Activated CD4-positive, alpha-beta T cell treated with anti-CD3 and anti-CD28 coated beads, Interleukin-2, amount 10 ng/mL, durations not matched to agents 24 days and 14 days (primary cell): ENCODE data around the gene RPL10A. TPM values are rescaled to one million over a fixed set of nuclear protein-coding genes. Genes with fewer than 3 reads are reported as not detected.

Source experiments
- DNase-seq: peaks from one replicate; pipeline ENCODE4 v3.0.0; 2022
- H3K27ac Mint-ChIP-seq: one replicate; pipeline ENCODE4 v1.8.0; 2022; ENCODE audit warnings: mild to moderate bottlenecking, mixed read lengths
- H3K27me3 Mint-ChIP-seq: one replicate; pipeline ENCODE4 v1.8.0; 2022; ENCODE audit warnings: mixed read lengths
- H3K36me3 Mint-ChIP-seq: one replicate; pipeline ENCODE4 v1.8.0; 2022; ENCODE audit warnings: low read depth, mild to moderate bottlenecking, mixed read lengths
- H3K4me1 Mint-ChIP-seq: one replicate; pipeline ENCODE4 v1.8.0; 2021; ENCODE audit warnings: mixed read lengths
- H3K4me3 Mint-ChIP-seq: one replicate; pipeline ENCODE4 v1.8.0; 2022; ENCODE audit warnings: mild to moderate bottlenecking, moderate library complexity, mixed read lengths
- H3K9me3 Mint-ChIP-seq: one replicate; pipeline ENCODE4 v1.8.0; 2021; ENCODE audit warnings: mixed read lengths
- intact Hi-C: fragments of 100-400 bp; cut with micrococcal nuclease; formaldehyde crosslinking; loops from one replicate; pipeline ENCODE4 v1.15.1; 2023
- total RNA-seq: library from RNA; stranded (reverse); gene quantifications from 2 replicates; pipeline ENCODE4 v1.2.3, GENCODE V29; 2022

Gene RPL10A
- total RNA-seq, 1 donor from 2014 or later, result 1,702 TPM

DNA sequence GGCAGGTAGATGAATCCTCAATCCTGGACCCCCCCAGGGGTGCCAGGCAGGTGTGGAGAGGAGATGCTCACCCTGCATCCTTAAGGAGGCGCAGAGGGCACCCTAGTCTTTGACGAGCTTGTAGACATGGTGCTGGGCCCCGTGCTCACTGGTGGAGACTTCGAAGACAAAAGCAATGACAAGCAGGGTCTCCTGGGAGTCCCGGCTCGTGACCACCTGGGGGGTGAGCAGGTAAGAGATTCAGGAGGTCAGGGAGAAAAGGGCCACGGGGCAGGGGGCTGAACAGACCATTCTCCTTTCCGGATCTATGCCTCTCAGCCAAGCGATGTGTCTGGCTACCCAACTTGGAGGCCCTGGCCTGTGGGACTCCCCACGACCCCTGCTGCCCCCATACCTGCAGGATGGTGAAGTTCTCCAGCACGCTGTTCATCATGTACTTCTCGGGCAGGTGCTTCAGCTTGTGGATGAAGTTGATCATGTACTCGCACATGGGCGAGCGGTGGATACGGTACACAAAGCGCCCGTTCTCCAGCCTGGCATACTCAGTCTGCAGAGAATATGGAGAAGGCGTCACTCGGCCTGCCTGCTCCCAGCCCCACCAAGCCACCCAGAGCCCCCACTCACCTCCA, 6.9 kb downstream of the RPL10A start:
- H3K27ac Mint-ChIP-seq, result no peak overlapping the region
- peaks cover 24% of the 10 kb centered on the region for H3K4me1 Mint-ChIP-seq
- no peak overlapping the region for H3K4me3 Mint-ChIP-seq
- H3K9me3 Mint-ChIP-seq, result no peaks in the 10 kb centered on the region
- no peak for DNase-seq
- intact Hi-C loops, result no loop called here
- no peaks in the 10 kb centered on the region for H3K27me3 Mint-ChIP-seq
- peaks cover 38% of the 10 kb centered on the region for H3K36me3 Mint-ChIP-seq

DNA sequence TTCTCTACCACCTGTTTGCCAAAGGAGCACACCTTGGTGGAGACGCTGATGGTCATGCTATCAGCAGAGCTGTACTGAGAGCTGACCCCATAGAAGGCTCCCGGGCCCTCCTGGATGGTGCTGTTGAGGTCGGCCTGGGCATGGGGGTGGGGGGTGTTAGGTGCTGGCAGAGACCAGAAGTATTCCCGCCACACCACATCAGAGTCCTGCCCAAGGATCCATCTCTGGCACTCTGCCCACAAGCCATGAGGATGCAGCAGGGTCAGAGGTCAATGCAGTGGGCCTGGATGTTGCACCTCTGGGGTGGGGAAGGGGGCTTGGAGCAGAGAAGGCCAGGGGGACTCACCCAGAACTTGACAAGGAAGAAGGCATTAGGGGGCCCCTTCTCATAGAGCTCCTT, 7.4 kb downstream of the RPL10A start:
- no peaks in the 10 kb centered on the region for H3K9me3 Mint-ChIP-seq

DNA sequence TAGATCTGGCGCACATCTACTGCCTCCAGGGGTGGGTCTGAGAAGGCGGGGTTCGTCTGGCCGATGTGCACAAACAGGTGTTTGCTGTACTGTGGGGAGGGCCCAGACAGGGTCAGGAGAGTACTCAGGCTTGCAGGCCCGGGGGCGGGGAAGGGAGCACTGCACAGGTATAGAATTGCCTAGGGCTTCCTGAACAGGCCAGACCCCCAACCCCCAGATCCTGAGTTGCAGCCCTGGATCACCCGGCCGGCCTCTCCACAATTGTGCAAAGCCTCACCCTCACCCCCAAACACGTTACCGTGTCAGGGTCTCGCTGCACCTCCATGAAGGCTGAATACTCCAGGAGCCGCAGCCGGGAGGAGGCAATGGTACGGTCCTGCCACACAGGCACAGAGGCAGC, 7.8 kb downstream of the RPL10A start:
- no peak for DNase-seq
- no peaks in the 10 kb centered on the region for H3K27me3 Mint-ChIP-seq
- H3K9me3 Mint-ChIP-seq, result no peaks in the 10 kb centered on the region
- peaks cover 29% of the 10 kb centered on the region for H3K36me3 Mint-ChIP-seq
- intact Hi-C loops, result no loop called here
- H3K4me3 Mint-ChIP-seq, result no peak overlapping the region
- no peak overlapping the region for H3K27ac Mint-ChIP-seq
- H3K4me1 Mint-ChIP-seq, result peaks cover 15% of the 10 kb centered on the region

More for the DNA sequence above, 7.4 kb downstream of the RPL10A start:
- no peak overlapping the region for H3K27ac Mint-ChIP-seq
- peaks cover 33% of the 10 kb centered on the region for H3K36me3 Mint-ChIP-seq
- DNase-seq, result no peak
- H3K4me1 Mint-ChIP-seq, result peaks cover 18% of the 10 kb centered on the region
- no peaks in the 10 kb centered on the region for H3K27me3 Mint-ChIP-seq
- intact Hi-C loops, result no loop called here
- H3K4me3 Mint-ChIP-seq, result no peak overlapping the region

DNA sequence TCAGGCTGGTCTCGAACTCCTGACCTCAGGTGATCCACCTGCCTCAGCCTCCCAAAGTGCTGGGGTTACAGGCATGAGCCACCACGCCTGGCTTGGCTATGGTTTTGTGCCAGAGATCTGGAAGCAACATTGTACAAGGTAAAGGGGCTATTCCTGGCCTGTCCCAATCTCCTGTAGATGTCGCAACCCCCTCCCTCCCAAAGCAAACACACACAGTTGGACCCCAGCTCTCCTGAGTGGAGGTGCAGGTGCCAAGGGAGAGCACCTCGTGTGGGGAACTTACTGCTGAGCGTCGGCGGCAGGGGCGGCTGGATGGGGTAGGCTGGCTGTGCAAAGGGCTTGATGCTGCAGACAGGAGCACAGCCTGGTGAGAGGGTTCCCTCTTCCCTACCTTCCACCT, 8.8 kb downstream of the RPL10A start:
- H3K4me1 Mint-ChIP-seq, result peaks cover 8% of the 10 kb centered on the region
- intact Hi-C loops, result no loop called here
- H3K27me3 Mint-ChIP-seq, result no peaks in the 10 kb centered on the region
- peaks cover 19% of the 10 kb centered on the region for H3K36me3 Mint-ChIP-seq
- H3K27ac Mint-ChIP-seq, result no peak overlapping the region
- DNase-seq, result no peak
- H3K9me3 Mint-ChIP-seq, result no peaks in the 10 kb centered on the region
- H3K4me3 Mint-ChIP-seq, result no peak overlapping the region

DNA sequence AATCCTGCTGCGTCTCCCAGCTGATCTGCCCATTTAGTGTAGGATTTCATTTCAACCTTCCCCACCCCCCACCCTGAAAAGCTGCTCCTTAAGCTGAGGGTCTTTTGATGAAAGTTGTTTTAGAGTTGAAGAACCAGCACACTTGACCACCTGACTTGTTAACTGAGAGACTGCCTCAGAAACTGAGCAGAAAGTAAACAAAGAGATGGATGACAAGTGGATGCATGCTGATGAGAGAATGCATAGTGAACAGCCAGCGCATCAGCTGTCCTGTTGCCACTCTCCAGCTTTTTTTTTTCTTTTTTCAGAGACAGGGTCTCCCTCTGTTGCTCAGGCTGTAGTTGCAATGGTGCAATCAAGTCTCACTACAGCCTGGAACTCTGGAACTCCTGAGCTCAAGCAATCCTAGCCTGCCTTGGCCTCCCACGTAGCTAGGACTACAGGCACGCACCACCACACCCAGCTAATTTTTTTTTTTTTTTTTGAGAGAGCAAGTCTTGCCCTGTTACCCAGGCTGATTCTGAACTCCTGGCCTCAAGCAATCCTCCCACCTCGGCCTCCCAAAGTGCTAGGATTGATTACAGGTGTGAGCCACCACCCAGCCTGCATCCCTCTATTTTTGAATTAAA, 9.5 kb downstream of the RPL10A start:
- intact Hi-C loops, result no loop called here
- Mint-ChIP-seq H3K4me1 (peaks cover 3% of the 10 kb centered on the region), H3K4me3 (no peak overlapping the region), H3K36me3 (peaks cover 13% of the 10 kb centered on the region), H3K27ac (no peak overlapping the region), H3K27me3 (no peaks in the 10 kb centered on the region), H3K9me3 (no peaks in the 10 kb centered on the region)
- DNase-seq, result no peak

DNA sequence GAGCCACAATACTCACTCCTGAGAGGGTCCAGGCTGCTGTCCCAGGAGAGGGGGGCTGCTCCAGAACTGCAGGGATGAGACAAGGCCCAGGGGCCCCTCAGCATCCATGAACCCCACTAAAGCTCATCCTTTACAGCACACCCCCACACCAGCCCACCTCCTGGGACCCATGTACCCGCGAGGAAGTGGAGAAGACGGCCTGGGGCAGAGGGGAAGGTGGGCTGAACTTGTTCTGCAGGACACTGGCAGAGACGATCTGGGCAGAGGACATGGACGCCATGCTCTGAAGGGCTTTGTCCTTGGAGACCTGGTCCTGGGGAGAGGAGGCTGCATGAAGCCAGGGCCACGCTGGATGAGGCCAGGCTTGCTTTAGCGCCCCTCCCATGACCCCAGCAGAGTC, 10.1 kb downstream of the RPL10A start:
- no peak for DNase-seq
- Mint-ChIP-seq H3K9me3 (no peaks in the 10 kb centered on the region), H3K27ac (no peak overlapping the region), H3K36me3 (peaks cover 8% of the 10 kb centered on the region), H3K27me3 (no peaks in the 10 kb centered on the region), H3K4me3 (no peak overlapping the region), H3K4me1 (peaks cover 3% of the 10 kb centered on the region)
- intact Hi-C loops, result no loop called here

DNA sequence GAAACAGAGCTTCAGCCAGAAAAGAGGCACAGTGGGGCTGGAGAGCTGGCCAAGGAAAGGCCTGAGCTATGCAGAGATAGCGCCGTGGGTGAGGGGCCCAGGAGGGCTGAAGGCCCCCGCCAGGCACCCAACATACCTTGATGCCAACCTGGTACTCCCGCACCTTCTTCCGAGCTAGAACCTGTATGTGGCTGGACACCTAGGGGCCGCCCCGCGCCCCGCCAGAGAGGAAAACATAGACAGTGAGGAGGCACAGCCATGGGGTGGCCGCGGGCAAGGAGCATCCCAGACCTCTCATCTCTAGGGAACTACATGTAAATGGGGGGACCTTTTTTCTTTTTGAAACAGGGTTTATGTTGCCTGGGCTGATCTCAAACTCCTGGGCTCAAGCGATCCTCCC, 12.0 kb downstream of the RPL10A start:
- no peak overlapping the region for H3K4me3 Mint-ChIP-seq
- H3K27ac Mint-ChIP-seq, result no peak overlapping the region
- peaks cover 3% of the 10 kb centered on the region for H3K4me1 Mint-ChIP-seq
- intact Hi-C loops, result no loop called here
- H3K9me3 Mint-ChIP-seq, result no peaks in the 10 kb centered on the region
- H3K27me3 Mint-ChIP-seq, result no peaks in the 10 kb centered on the region
- no peak for DNase-seq
- no peaks in the 10 kb centered on the region for H3K36me3 Mint-ChIP-seq

DNA sequence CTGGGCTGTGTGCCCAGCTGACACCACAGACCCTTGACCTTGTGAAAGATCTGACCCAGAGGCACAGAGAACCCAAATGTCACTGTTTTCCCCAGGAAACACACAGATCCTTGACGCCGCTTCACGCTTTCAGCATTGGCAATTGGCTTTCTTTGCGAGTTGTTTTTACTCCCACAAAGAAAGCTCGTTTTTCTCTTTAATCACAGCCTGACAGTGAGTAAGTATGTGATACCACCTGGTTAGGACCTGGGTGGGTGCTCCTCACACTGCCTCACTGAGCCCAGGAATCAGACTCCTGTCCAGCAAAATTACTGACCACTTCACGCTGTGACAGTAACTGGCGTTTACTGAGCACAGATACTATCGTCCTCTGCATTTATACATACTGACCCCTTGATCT, 13.0 kb downstream of the RPL10A start:
- Mint-ChIP-seq H3K27me3 (no peaks in the 10 kb centered on the region), H3K36me3 (no peaks in the 10 kb centered on the region), H3K4me3 (no peak overlapping the region), H3K9me3 (no peaks in the 10 kb centered on the region), H3K4me1 (no peaks in the 10 kb centered on the region), H3K27ac (no peak overlapping the region)
- intact Hi-C loops, result no loop called here
- no peak for DNase-seq

DNA sequence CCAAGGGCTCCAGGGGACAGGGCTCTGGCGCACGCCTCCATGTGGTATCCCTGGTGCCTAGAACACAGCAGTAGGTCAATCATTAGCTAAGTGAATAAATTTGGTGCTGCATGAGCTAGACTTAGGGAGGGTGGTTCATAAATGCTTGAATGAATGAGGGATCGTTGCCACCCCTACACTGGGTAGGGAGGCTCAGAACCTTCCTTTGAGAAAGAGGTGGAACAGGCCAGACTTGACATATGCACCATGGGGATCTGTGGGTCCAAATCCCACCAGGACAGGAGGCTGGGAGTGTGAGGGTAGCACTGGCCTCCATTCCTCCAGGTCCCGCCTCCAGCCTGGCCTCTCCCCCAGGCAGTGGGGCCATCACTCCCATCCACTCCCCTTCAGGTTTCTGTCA, 14.9 kb downstream of the RPL10A start:
- no peaks in the 10 kb centered on the region for H3K9me3 Mint-ChIP-seq
- no peak overlapping the region for H3K4me3 Mint-ChIP-seq
- H3K36me3 Mint-ChIP-seq, result no peaks in the 10 kb centered on the region
- no peak overlapping the region for H3K27ac Mint-ChIP-seq
- peaks cover 3% of the 10 kb centered on the region for H3K4me1 Mint-ChIP-seq
- no peaks in the 10 kb centered on the region for H3K27me3 Mint-ChIP-seq
- no peak for DNase-seq
- intact Hi-C loops, result no loop called here

DNA sequence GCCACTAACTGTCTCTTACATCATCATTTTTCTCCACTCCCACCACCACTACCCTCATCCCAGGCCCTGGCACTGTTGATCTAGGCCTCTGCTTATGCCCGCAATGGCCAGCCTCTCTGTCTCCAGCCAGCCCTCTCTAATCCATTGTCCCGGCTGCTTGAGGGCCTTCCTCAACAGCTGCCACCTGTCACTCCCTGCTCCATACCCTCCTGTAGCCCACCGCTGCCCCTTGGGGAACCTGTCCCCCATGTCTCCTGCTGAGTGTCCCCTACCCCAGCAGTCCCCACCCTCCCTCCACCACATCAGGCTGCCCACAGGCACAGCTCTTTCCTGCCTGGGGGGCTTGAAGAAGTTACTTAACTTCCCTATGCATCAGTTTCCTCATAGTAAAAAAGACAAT, 15.3 kb downstream of the RPL10A start:
- Mint-ChIP-seq H3K27me3 (no peaks in the 10 kb centered on the region), H3K36me3 (no peaks in the 10 kb centered on the region), H3K9me3 (no peaks in the 10 kb centered on the region), H3K4me1 (peaks cover 6% of the 10 kb centered on the region), H3K27ac (no peak overlapping the region), H3K4me3 (no peak overlapping the region)
- DNase-seq, result no peak
- intact Hi-C loops, result no loop called here

DNA sequence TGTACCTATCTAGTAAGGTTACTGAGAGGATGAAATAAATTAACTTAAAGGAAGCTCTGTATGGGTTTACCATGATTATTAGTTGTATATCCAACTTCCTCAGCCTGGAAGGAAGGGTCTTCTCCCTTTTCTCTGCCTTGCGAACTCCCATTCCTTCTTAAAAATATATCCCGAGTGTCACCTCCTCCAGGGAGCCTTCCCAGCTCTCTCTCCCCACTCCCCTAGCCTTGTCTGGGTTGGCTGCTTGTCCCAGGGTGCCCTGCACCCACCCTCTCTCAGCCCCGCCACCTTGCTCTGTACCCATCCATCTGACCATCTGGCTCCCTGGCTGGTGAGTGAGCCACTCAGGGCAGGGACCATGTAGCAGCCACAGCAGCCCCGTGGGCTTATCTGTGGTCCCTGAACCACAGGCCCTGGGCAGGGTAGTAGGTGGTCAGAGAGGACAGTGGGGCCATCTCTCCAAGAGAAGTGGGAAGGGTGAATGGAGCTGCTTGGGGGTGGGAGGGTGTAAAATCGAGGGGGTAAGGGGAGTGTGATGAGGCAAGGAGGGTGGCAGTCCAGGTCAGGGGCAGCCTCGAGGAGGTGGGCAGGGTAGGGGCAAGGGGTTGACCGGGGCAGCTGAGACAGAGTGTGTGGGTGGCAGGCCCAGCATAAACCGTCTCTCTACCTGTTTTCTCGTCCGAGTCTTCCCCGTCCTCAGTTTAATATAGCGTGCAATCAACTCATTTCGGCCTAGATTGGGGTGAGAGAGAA, 15.9 kb downstream of the RPL10A start:
- Mint-ChIP-seq H3K4me3 (no peak overlapping the region), H3K27ac (no peak overlapping the region), H3K27me3 (no peaks in the 10 kb centered on the region), H3K36me3 (no peaks in the 10 kb centered on the region), H3K9me3 (no peaks in the 10 kb centered on the region), H3K4me1 (peaks cover 6% of the 10 kb centered on the region)
- intact Hi-C loops, result no loop called here
- DNase-seq, result no peak

DNA sequence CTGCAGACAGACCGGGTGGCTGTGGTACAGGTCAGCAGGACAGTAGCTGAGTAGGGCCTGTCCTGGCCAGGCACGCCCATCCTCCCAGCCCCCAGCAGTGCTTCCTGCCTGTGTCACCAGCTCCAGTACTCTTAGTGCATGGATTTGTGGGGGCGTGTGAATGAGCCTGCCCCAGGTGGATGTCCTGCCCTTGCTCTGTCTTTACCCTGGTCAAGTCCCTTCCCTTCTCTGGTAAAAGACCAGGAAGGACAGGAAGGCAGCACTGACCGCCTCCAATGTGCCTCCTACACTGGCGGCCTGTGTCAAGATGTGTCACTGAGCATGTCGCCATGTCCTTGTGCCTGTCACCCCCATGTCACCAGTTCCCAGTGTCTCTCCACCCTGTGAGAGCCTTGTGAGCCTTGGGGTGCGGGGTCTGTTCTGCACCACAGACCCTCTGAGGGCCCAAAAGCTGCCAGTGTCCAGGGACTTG, 16.8 kb downstream of the RPL10A start:
- Mint-ChIP-seq H3K9me3 (no peaks in the 10 kb centered on the region), H3K27ac (no peak overlapping the region)

DNA sequence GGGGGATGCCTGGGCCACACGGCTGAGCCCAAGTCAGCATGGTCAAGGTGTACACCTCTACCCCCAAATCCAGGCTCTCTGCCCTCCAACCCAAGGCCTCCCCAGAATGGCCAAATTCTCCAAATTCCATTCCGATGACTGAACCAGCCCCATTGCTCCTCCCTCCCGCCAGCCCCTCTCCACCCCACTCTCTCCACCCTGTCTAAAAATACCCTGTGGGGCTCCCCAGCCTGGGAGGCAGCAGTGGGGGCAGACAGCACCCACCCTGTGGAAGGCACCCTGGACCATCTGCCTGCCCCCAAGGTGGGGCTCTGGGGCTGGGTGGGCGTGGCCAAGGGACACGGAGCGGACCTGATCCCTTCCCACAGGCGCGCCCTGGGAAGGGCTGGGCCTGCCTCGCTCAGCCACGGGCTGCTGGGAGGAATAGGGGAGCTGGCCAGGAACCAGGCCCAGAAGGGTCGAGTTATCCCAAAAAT, 17.2 kb downstream of the RPL10A start:
- H3K4me1 Mint-ChIP-seq, result peaks cover 6% of the 10 kb centered on the region
- H3K4me3 Mint-ChIP-seq, result no peak overlapping the region
- no peaks in the 10 kb centered on the region for H3K27me3 Mint-ChIP-seq
- no peaks in the 10 kb centered on the region for H3K9me3 Mint-ChIP-seq
- no peak overlapping the region for H3K27ac Mint-ChIP-seq
- no peak for DNase-seq
- H3K36me3 Mint-ChIP-seq, result no peaks in the 10 kb centered on the region
- intact Hi-C loops, result no loop called here

More for the DNA sequence above, 16.8 kb downstream of the RPL10A start:
- Mint-ChIP-seq H3K4me3 (no peak overlapping the region), H3K4me1 (peaks cover 6% of the 10 kb centered on the region), H3K36me3 (no peaks in the 10 kb centered on the region), H3K27me3 (no peaks in the 10 kb centered on the region)
- no peak for DNase-seq
- intact Hi-C loops, result no loop called here
